HepG2 (cell line): ENCODE data around the gene SECISBP2L. TPM values are rescaled to one million over a fixed set of nuclear protein-coding genes. Genes with fewer than 3 reads are reported as not detected.

Experiments used
- ATF2 ChIP-seq: sonication (generic); formaldehyde crosslinking; IDR thresholded peaks from 2 replicates; pipeline ENCODE4 v1.4.0; 2020; ENCODE audit warnings: missing genetic modification reagents
- ETV6 ChIP-seq: sonication (generic); formaldehyde crosslinking; conservative IDR thresholded peaks from 2 replicates; pipeline ENCODE4 v1.4.0; 2020; ENCODE audit warnings: missing genetic modification reagents
- GMEB2 ChIP-seq: IDR thresholded peaks from 2 replicates; pipeline ENCODE4 v1.6.1; 2016; ENCODE audit warnings: missing biosample characterization, missing genetic modification reagents, low read depth
- IRF9 ChIP-seq: sonication (generic); formaldehyde crosslinking; IDR thresholded peaks from 2 replicates; pipeline ENCODE4 v1.8.0; 2022; ENCODE audit warnings: missing genetic modification reagents, mild to moderate bottlenecking, borderline replicate concordance
- KDM2A ChIP-seq: sonication (generic); formaldehyde crosslinking; IDR thresholded peaks from 2 replicates; pipeline ENCODE4 v1.4.0; 2020; ENCODE audit warnings: low read depth, missing genetic modification reagents, borderline replicate concordance
- LCORL ChIP-seq, 2 experiments: fragments of 450-650 bp in 1 of 2; sonication (generic) in 1 of 2; formaldehyde crosslinking in 1 of 2; IDR thresholded peaks; 2 replicates each; pipeline versions ENCODE4 v1.5.0 to v1.6.1; 2017 to 2020; ENCODE audit warnings: antibody characterized with exemption in 1 of 2, missing genetic modification reagents in 1 of 2
- MXD1 ChIP-seq: sonication (generic); formaldehyde crosslinking; IDR thresholded peaks from 2 replicates; pipeline ENCODE4 v1.4.0; 2020; ENCODE audit warnings: mild to moderate bottlenecking, missing genetic modification reagents
- MZF1 ChIP-seq: sonication (generic); formaldehyde crosslinking; IDR thresholded peaks from 2 replicates; pipeline ENCODE4 v1.8.1; 2023; ENCODE audit warnings: mild to moderate bottlenecking, missing genetic modification reagents, borderline replicate concordance
- NFE2 ChIP-seq: sonication (generic); formaldehyde crosslinking; IDR thresholded peaks from 2 replicates; pipeline ENCODE4 v1.4.0; 2020; ENCODE audit warnings: missing genetic modification reagents
- ZBTB7B ChIP-seq: sonication (generic); formaldehyde crosslinking; IDR thresholded peaks from 2 replicates; pipeline ENCODE4 v1.4.0; 2020; ENCODE audit warnings: missing genetic modification reagents
- ZNF143 ChIP-seq: sonication (generic); formaldehyde crosslinking; IDR thresholded peaks from 2 replicates; pipeline ENCODE4 v1.4.0; 2020; ENCODE audit warnings: missing genetic modification reagents
- ZNF205 ChIP-seq: IDR thresholded peaks from 2 replicates; pipeline ENCODE4 v1.6.1; 2018; ENCODE audit warnings: missing biosample characterization, missing genetic modification reagents
- ZNF318 ChIP-seq: sonication (generic); formaldehyde crosslinking; IDR thresholded peaks from 2 replicates; pipeline ENCODE4 v1.4.0; 2020; ENCODE audit warnings: mild to moderate bottlenecking, missing genetic modification reagents
- ZNF564 ChIP-seq: sonication (generic); formaldehyde crosslinking; IDR thresholded peaks from 2 replicates; pipeline ENCODE4 v1.8.1; 2023; ENCODE audit warnings: mild to moderate bottlenecking, missing genetic modification reagents
- ZNF891 ChIP-seq: sonication (generic); formaldehyde crosslinking; IDR thresholded peaks from 2 replicates; pipeline ENCODE4 v1.5.0; 2020; ENCODE audit warnings: mild to moderate bottlenecking, missing genetic modification reagents
- polyA plus RNA-seq, 8 experiments: library from polyadenylated mRNA; depleted of rRNA in 3 of 8; stranded (reverse) in 7 of 8; unstranded in 1 of 8; fragments of >200 nt; fragmentation: Illumina TruSeq in 4 of 8; extraction: Trizol in 4 of 8; gene quantifications; 2 replicates each; pipeline versions ENCODE4 v1.2.1 to v1.2.3, GENCODE V29; 2011 to 2016; ENCODE audit warnings: low read depth in 4 of 8, missing spikeins in 1 of 8, mixed read lengths in 1 of 8; ENCODE audit not compliant: insufficient read depth in 1 of 8
- total RNA-seq, 5 experiments: library from RNA; depleted of rRNA; stranded (reverse); fragments of >200 nt; fragmentation: Illumina TruSeq; extraction: Trizol; gene quantifications; 2 replicates each; pipeline ENCODE4 v1.2.3, GENCODE V29; 2016; ENCODE audit warnings: low read depth in 1 of 5

SECISBP2L gene
- total and polyA plus RNA-seq, 2 of the 13 experiments (the other 11 are each of a cell fraction or from before 2014, with no cell fraction given): 13.9 to 15.6 TPM

GRCh38 chr15:49046220-49047102 is at the start of gene SECISBP2L (continued):
- TF ChIP-seq ZNF318: peak; percentile 59; the same call in 1 of the 2 replicates
- 0 out of 2 replicates have a peak, but pooled peaks have one; percentile 58 for TF ChIP-seq ZBTB7B (CRISPR knock-in tag)
- peak; percentile 96 for TF ChIP-seq KDM2A (CRISPR knock-in tag)
- peak; percentile 86 for TF ChIP-seq MXD1 (CRISPR knock-in tag)
- TF ChIP-seq ETV6 (CRISPR knock-in tag): peak; percentile 65
- no peak for TF ChIP-seq ZNF891 (CRISPR knock-in tag)
- TF ChIP-seq ATF2: peak; percentile 72
- no peak for TF ChIP-seq NFE2 (CRISPR knock-in tag)
- TF ChIP-seq IRF9 (CRISPR knock-in tag): peak; percentile 91; the same call in 1 of the 2 replicates
- TF ChIP-seq ZNF205 (CRISPR knock-in tag): peak; percentile 81
- TF ChIP-seq ZNF143 (CRISPR knock-in tag): peak; percentile 43
- peak; percentile 49; the same call in 1 of the 2 replicates for TF ChIP-seq ZNF564
- peak; percentile 52; the same call in 1 of the 2 replicates for TF ChIP-seq LCORL (IDR thresholded peaks at IDR 0.05)
- TF ChIP-seq LCORL (CRISPR knock-in tag; IDR thresholded peaks at IDR 0.05): peak; percentile 94
- no peak for TF ChIP-seq GMEB2
- TF ChIP-seq MZF1 (CRISPR knock-in tag): no peak
